Uterus (tissue), 2 donors: Measurements from ENCODE around the gene FNBP1.

Source experiments
- CTCF ChIP-seq, 4 experiments: fragments of 200-600 bp in 2 of 4; fragments of 450-650 bp in 2 of 4; sonication (generic) in 2 of 4; IDR thresholded peaks; one replicate each; pipeline ENCODE4 v1.5.1; 2016 to 2019; ENCODE audit warnings: antibody characterized with exemption in 4 of 4, mild to moderate bottlenecking in 2 of 4, moderate library complexity in 1 of 4
- POLR2A ChIP-seq, 2 donors: fragments of 450-650 bp; IDR thresholded peaks; one replicate each; pipeline ENCODE4 v1.6.1; 2016; ENCODE audit warnings: antibody characterized with exemption in 2 of 2, mild to moderate bottlenecking in 1 of 2, moderate library complexity in 1 of 2

GRCh38 chr9:129988607-129989361 is 54.2 kb downstream of the FNBP1 start:
- no peak for TF ChIP-seq POLR2A (IDR thresholded peaks at IDR 0.05)
- TF ChIP-seq CTCF (IDR thresholded peaks at IDR 0.05): no peak
